Neutrophil (primary cell): ENCODE measurements around the gene USP36.

Source experiments
- H3K27ac ChIP-seq: fragments of 200-600 bp; sonication (generic); 2 replicates; pipeline ENCODE4 v1.5.1; 2016; ENCODE audit warnings: mild to moderate bottlenecking, moderate library complexity
- H3K27me3 ChIP-seq: fragments of 200-600 bp; sonication (generic); 2 replicates; pipeline ENCODE4 v1.6.0; 2016; ENCODE audit warnings: mild to moderate bottlenecking
- H3K36me3 ChIP-seq: fragments of 200-600 bp; sonication (generic); 2 replicates; pipeline ENCODE4 v1.5.1; 2017
- H3K4me1 ChIP-seq, 2 experiments: fragments of 200-600 bp in 1 of 2; sonication (generic) in 1 of 2; 1 replicate in 1 of 2; 2 replicates in 1 of 2; pipeline versions ENCODE4 v1.5.1 to v1.6.1; 2013 to 2016; ENCODE audit warnings: low read depth in 1 of 2, low read length in 1 of 2, mild to moderate bottlenecking in 1 of 2, moderate library complexity in 1 of 2; ENCODE audit not compliant: control insufficient read depth in 1 of 2, insufficient read depth in 1 of 2
- H3K4me3 ChIP-seq, 2 experiments: fragments of 200-600 bp in 1 of 2; sonication (generic) in 1 of 2; 1 replicate in 1 of 2; 2 replicates in 1 of 2; pipeline ENCODE4 v1.5.1; 2013 to 2016; ENCODE audit warnings: low read depth in 1 of 2, low read length in 1 of 2, mild to moderate bottlenecking in 1 of 2, moderate library complexity in 1 of 2
- H3K9me3 ChIP-seq: fragments of 200-600 bp; sonication (generic); 2 replicates; pipeline ENCODE4 v1.5.1; 2016
- TF ChIP-seq, protein P1 (sequence below): fragments of 200-600 bp; sonication (generic); IDR thresholded peaks from 2 replicates; pipeline ENCODE4 v1.5.1; 2016; ENCODE audit warnings: antibody characterized with exemption

Gene USP36

DNA sequence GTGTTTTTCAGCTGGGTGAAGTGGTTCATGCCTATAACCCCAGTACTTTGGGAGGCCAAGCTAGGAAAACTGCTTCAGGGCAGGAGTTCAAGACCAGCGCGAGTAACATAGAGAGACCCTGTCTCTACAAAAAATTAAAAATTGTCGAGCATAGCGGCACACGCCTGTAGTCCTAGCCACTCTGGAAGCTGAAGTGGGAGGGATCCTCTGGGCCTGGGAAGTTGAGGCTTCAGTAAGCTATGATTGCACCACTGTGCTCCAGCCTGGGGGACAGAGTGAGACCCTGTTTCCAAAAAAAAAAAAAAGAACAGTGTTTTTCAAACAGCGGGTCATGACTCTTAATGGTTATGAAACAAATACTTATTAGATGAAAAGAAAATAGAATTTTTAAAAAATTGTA, 56.3 kb downstream of the USP36 start:
- Histone ChIP-seq H3K27ac (no peak overlapping the region), H3K4me3 (no peak overlapping the region), H3K27me3 (no peaks in the 10 kb centered on the region), H3K36me3 (no peaks in the 10 kb centered on the region), H3K4me1 (peaks cover 24 to 28% of the 10 kb centered on the region in 2 experiments), H3K9me3 (no peaks in the 10 kb centered on the region)
- TF ChIP-seq, protein P1, sequence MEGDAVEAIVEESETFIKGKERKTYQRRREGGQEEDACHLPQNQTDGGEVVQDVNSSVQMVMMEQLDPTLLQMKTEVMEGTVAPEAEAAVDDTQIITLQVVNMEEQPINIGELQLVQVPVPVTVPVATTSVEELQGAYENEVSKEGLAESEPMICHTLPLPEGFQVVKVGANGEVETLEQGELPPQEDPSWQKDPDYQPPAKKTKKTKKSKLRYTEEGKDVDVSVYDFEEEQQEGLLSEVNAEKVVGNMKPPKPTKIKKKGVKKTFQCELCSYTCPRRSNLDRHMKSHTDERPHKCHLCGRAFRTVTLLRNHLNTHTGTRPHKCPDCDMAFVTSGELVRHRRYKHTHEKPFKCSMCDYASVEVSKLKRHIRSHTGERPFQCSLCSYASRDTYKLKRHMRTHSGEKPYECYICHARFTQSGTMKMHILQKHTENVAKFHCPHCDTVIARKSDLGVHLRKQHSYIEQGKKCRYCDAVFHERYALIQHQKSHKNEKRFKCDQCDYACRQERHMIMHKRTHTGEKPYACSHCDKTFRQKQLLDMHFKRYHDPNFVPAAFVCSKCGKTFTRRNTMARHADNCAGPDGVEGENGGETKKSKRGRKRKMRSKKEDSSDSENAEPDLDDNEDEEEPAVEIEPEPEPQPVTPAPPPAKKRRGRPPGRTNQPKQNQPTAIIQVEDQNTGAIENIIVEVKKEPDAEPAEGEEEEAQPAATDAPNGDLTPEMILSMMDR, result no peak

DNA sequence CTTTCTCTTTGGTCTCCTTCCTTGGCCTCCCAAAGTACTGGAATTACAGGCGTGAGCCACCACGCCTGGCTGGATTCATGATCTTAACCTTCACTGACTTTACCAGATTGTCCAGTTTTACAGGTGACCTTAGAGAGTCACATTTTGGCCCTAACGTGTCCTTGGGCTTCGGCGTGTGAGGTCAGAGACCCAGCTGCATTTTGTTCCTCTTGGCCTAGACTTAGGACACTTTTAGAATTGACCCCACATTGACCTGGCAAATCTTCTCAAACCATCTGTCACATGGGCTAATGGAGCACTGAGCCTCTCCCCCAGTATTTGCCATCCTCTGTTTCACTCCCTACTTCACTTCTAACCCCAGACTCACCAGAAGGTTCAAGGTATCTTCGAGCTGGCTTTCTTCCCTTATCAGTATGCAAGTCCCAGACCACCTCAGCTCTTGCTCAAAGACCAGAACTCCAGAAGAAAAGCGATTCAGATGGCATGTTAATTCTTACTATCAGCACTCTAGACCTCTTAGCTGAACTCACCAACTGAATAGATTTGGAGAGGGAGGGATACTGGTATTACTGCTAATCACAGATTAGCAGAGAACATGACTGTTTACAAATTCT, 56.8 kb downstream of the USP36 start:
- Histone ChIP-seq H3K4me1 (peaks cover 30 to 32% of the 10 kb centered on the region in 2 experiments), H3K27ac (no peak overlapping the region)

DNA sequence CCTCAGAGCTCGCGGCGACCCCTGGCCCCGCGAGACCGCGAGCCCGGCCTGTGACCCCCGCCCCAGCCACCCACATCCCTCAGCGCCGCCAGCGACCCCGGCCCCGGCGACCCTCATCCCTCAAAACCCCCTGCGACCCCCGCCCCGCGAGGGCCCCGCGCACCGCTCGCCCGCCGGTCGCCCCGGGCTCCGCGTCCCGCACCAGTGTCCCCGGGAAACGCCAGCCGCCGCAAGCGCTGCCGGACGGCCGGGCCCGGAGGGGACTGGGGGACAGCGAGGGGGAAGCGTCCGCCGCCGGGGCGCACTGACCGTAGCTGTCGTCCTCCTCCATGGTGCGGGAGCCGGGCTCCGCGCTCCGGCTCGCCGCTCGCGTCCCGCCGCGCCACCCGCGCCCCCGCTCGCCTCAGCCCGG, 58.7 kb downstream of the USP36 start, which contains the start of gene CYTH1:
Gene CYTH1 (minus strand): TSS at position 381 of the 412 bp plus-strand sequence. CDS start 50 bp downstream, at position 331.
- H3K4me1 ChIP-seq, result peaks cover 42 to 48% of the 10 kb centered on the region in 2 experiments
- H3K4me3 ChIP-seq, result peak within 1 kb of the TSS; percentile 86 to 89
- TF ChIP-seq, protein P1, result no peak
- H3K9me3 ChIP-seq, result no peaks in the 10 kb centered on the region
- peak within 1 kb of the TSS; percentile 95 for H3K27ac ChIP-seq
- H3K27me3 ChIP-seq, result no peaks in the 10 kb centered on the region
- no peaks in the 10 kb centered on the region for H3K36me3 ChIP-seq

More for the DNA sequence above, 56.8 kb downstream of the USP36 start:
- Histone ChIP-seq H3K9me3 (no peaks in the 10 kb centered on the region), H3K4me3 (no peak overlapping the region), H3K27me3 (no peaks in the 10 kb centered on the region), H3K36me3 (no peaks in the 10 kb centered on the region)
- TF ChIP-seq, protein P1, result no peak

DNA sequence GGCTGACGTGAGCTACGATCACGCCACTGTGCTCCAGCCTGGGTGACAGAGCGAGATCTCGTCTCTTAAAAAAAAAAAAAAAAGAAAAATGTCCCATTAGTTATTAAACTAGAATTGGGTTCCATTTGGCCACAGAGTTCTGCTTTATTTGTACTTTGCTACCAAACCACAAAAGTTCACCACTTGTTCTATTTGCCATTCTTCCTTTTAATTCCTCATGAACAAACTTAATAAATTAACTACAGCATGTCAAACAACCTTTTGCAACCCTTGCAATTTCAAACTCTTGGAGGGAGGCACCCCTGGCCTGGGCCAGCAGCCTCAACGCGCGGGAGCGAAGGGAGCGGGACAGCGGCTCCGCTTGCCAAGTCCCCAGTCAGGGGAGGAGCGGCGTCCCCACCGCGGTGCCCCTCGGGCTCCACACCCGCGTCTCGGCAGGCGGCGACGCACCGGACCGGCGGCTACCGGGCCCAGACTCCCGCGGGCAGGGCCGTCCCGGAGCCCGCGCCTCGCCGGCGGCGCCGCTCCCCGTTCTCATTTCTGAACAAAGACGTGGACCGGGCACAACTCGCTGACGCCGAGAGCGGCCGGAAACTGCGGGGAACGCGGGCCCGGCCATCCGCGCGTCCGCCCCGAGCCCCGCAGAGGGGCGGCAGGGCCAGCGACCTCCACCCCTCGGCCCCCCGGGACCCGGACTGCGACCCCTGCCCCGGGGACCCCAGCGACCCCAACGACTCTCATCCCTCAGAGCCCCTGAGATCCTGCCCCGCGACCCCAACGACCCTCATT, 59.3 kb downstream of the USP36 start:
- H3K27ac ChIP-seq, result peak overlapping the region; percentile 95
- H3K36me3 ChIP-seq, result no peaks in the 10 kb centered on the region
- no peaks in the 10 kb centered on the region for H3K9me3 ChIP-seq
- H3K4me1 ChIP-seq, result peaks cover 44 to 54% of the 10 kb centered on the region in 2 experiments
- TF ChIP-seq, protein P1, result no peak
- H3K27me3 ChIP-seq, result no peaks in the 10 kb centered on the region
- H3K4me3 ChIP-seq, result peak overlapping the region; percentile 66 to 84

DNA sequence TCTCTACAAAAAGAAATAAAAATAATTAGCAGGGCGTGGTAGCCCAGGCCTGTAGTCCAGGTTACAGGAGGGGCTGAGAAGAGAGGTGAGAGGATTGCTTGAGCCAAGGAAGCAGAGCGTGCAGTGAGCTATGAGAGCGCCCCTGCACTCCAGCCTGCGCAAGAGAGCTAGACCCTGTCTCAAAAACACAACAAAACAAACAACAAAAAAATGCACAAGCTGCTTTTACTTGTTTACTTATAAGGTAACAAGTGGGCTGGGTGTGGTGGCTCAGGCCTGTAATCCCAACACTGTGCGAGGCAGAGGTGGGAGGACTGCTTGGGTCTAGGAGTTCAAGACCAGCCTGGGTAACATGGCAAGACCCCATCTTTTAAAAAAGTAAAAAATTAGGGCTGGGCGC, 60.3 kb downstream of the USP36 start:
- Histone ChIP-seq H3K27ac (peak overlapping the region; percentile 95), H3K27me3 (no peaks in the 10 kb centered on the region), H3K4me1 (peaks cover 54 to 64% of the 10 kb centered on the region in 2 experiments), H3K9me3 (no peaks in the 10 kb centered on the region), H3K4me3 (peak overlapping the region; percentile 66 to 84), H3K36me3 (no peaks in the 10 kb centered on the region)
- TF ChIP-seq, protein P1, result no peak
